Germinal center (tissue), 1 donor: ENCODE results near the gene CYP39A1.
"Not testable (repeated sequence)": the region's sequence is repeated elsewhere in the genome, so short reads cannot be mapped to it uniquely, and the experiment has no call there.

Source experiments
- DNase-seq: peaks from one replicate; pipeline ENCODE4 v3.0.0; 2012; ENCODE audit warnings: mixed read lengths, low spot score

The CYP39A1 gene

DNA sequence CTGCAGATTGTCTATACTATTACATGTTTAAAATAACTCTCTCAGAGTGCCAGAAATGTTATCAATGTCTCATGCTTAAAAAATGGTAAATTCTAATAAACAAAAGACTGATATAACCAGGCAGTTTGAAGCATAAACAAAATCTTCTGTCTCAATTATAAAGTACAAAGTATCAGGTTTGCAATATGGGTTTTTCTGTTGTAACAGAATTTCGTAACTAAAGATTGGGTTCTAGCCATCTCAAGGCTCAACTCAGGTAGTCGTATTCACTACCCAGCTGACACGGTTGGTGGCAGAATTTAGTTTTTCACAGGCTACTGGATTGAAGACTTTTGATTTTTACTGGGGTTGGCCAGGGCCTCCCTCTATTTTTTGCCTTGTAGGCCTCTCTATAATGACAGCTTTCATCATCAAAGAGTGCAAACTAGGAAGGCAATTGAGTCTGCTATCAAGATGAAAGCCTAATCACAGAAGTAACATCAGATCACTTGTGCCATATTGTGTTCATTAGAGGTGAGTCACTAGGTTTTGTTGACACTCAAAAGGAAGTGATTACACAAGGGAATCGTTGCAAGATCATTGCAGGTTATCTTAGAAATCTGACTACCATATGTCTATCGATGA is 3.6 kb downstream of the CYP39A1 start:
- DNase-seq = no peak

DNA sequence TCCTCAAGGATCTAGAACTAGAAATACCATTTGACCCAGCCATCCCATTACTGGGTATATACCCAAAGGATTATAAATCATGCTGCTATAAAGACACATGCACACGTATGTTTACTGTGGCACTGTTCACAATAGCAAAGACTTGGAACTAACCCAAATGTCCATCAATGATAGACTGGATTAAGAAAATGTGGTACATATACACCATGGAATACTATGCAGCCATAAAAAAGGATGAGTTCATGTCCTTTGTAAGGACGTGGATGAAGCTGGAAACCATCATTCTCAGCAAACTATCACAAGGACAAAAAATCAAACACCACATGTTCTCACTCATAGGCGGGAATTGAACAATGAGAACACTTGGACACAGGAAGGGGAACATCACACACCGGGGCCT is 4.5 kb downstream of the CYP39A1 start:
- DNase-seq = not testable (repeated sequence)

DNA sequence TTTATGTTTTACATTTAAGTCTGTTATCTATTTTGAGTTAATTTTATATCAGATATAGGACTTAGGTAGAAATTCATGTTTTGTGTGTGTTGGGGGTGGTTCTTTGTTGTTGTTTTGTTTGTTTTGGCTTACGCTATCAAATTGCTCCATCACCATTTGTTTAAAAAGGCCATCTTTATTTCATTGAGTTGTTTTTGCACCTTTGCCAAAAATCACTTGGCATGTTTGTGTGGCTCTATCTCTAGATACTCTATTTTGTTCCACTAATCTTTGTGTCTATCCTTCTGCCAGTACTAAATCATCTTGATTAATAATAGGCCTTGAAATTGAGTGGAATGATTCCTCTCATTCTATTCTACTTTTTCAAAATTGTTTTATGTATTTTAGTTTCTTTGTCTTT is 7.4 kb downstream of the CYP39A1 start:
- DNase-seq = no peak

DNA sequence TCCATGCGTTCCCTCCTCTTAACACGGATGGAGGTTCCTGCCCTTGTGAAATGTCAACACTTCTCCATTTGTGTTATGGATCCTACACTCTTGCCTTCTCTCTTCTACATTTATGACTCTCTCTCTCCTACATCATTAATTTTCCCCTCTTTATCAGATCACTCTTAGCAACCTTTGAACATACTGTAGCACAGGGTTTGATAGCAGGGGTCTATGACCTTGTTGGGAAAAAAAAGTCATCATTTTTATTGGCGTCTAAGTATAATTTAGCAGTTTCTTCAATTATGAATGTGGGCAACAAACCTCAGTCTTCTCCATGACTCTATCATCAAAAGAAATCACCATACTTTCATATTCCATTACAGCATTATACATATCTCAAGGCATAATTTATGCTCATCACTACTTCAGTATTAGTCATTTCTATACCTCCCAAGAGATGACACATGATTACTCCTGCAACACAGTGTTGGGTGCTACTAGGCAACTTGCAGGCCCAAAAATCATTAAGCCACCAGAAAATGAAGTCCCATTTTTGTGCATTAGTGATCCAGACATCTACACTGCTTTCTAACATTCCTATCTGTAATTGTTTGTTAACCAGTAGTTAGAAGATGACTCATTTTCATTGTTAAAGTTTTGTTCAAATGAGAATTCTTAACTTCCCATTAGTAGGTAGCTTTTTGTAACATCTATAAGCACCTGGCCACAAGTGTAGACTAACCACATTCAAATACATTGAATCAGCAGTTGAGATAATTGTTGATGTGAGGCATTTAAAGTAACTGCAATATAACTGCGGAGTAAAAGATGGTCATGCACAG is 9.5 kb downstream of the CYP39A1 start:
- no peak for DNase-seq

DNA sequence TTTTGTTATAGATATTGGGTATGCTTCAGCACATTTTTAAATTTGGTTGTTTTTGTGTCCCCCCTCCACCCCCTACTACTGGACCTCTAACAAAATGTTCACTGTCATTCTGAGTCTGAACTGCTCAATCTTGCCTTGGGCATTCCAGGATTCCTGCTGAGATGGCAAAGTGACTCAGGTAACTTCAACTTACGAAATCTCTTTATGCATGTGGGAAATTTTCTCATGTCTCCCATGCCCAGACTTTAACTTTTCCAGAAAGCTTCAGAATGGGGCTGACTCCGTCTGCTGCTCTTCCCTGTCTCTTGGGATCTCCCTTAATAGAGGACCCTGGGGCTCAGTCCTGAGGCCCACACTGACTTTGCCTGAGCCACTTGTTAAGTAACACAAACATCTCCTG is 14.0 kb downstream of the CYP39A1 start:
- no peak for DNase-seq

DNA sequence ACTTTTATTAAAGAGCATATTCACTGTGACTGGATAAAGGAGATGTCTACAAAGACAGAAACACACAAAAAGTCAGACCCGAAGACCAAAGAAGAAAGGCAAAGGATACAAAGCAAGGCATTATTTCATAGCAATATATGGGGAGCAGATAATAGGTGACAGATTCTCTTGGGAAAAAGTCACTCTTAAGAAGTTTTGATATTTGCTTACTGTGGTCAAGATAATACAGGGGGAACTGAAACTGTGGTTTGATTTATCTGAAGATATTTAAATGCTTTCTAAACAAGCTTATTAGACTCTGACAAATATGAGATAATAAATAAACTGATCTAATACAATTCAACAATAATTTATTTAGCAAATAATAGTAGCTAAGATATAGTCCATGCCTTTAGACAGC is 14.7 kb downstream of the CYP39A1 start:
- DNase-seq = peak; percentile 8

DNA sequence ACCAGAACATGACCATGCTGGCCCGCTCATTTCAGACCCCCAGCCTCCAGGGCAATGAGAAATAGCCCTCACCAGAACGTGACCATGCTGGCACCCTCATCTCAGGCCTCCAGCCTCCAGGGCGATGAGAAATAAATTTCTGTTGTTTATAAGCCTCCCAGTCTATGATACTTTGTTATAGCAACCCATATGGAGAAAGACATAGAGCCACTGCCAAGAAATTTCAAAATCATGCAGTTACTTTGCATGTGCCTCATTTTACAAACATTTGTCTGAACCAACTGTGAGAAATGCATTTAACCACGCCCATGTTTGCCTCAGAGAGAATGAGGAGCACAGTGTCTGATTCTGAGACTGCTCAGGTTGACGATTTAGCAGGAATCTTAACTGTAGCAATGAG is 15.5 kb downstream of the CYP39A1 start:
- DNase-seq = no peak

DNA sequence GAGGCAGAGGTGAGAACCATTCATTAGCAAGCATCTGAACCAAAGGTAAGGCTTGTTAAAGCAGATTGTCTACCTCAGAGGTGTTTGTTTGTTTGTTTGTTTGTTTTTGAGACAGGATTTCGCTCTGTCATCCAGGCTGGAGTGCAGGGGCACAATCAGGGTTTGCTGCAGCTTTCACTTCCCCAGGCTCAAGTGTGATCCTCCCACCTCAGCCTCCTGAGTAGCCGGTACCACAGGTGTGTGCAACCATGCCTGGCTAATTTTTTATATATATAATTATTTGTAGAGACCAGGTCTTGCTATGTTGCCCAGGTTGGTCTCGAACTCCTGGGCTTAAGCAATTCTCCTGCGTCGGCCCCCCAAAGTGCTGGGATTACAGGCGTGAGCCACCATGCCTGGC is 17.2 kb downstream of the CYP39A1 start:
- DNase-seq = no peak

DNA sequence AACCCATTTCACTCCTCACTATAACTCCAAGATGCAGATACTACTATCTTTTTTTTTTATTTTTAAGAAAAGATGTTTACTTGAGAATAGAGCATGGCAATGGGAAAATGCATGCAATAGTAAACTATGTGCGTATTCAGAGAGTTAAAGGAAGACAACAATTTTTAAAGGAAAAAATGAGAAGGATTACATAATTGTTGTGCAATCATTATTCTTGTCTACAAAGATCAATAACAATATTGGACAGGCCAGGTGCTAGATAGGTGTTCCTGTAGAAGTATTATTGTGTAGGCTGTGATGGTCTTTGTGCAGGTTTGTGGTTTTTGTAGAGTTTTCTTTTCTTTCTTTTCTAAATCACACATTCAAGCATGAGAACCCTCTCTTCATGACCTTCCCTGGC is 20.6 kb downstream of the CYP39A1 start:
- DNase-seq = no peak

DNA sequence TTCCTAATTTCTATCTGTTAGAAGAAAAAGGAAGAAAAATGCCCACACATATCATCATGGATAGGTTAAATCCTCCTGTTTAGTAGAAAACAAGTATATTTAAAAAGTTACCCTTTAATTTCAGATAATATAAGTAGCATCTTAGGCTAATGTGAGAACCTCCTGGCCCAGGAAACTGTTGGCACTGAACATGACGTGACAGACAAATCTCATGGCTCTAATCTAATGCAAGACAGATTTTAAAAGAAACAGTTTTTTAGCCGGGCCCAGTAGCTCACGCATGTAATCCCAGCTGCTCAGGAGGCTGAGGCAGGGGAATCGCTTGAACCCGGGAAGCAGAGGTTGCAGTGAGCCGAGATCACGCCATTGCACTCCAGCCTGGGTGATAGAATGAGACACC is 22.9 kb downstream of the CYP39A1 start:
- DNase-seq = no peak

DNA sequence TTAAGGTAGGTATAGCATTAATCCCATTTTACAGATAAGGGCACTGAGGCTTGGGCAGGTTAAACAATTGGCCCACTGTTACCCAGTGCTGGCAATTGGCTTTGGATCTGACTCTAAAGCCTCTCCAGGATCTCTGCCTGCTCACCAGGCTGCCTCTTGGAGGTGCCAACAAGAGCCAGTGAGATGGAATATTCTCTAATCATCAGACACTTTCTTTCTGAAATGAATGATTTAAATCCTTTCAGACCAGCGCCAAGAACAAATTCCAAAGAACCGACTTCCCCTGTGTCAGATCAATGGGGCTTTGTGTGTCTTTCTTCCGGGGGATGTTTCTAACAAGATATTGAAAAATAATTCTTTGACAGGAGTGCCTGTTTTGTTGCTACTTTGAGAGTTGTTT is 23.6 kb downstream of the CYP39A1 start:
- no peak for DNase-seq

DNA sequence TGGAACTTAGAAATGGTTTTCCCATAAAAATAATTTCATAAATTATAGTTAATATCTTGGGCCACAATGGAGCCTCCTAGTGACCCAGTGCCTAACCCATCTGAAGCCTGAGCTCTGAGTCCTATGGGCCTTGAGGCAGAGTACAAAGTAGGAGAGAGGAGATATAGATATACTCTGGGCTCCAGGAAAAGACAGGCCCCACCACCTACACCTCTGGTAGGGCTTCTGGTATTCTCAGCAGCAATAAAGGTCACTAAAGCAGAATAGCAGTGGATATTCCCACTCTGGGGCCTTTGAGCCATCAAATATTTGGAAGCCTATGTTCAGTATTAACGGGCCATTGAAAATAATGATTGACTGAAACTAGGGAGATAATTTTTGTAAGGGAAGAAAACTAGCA is 24.1 kb downstream of the CYP39A1 start:
- no peak for DNase-seq

DNA sequence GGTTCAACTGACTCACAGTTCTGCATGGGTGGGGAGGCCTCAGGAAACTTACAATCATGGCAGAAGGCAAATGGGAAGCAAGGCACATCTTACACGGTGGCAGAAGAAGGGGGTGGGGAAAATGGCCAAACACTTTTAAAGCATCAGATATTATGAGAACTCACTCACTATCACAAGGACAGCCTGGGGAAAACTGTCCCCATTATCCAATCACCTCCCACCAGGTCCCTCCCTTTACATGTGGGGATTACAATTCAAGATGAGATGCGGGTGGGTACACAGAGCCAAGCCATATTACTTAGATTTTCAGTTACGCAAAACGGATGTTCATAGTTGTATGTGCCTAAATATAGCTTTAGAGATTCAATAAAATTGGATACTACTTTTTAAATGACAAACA is 25.6 kb downstream of the CYP39A1 start:
- DNase-seq = no peak

DNA sequence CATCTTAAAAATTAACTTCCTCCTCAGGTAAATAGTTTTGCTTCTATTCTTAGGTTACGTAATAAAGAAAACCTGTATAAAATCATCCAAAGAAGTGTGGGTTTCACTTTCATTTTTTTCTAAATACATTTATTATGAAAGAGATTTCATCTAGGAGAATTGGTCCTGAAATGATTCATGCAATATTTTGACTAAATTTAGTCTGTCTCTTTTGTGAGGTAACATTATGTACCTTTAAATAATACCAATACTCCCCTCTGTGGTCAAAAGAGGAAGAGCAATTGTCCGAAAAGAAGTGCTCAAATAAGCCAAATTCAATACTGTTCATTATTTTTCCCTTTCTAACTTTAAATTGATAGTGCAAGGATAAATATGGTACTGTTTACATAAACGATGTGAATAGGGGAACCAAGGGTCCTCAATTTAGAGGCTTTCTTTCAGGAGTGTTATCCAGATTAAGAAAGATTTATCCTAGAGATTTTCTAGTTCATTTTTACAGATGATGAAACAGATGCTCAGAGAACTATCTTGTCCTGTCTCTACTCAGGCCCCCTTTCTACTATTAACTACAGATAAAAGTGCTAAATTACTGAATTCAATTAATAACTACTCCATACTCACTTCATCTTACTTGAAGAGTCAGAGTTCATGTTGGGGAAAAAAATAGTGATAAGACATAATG is 26.2 kb downstream of the CYP39A1 start:
- no peak for DNase-seq

DNA sequence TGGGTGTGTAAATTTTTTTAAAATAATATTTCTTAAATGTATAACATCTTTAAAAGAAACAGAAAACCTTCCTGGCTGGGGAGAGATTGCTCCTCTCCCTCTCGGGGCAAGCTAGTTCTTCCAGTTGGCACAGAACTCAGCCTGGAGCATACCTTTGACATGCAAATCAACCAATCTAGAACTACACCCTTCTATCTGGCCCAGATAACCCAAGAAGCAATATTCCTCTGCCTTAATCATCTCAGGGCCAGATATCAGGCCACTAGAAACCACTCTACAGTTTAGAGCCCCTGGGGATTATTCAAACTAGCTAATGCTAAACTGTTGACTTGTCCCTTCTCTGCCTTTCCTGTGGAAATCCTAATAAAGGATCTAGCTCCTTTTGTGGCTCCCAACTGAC is 33.9 kb downstream of the CYP39A1 start:
- no peak for DNase-seq

DNA sequence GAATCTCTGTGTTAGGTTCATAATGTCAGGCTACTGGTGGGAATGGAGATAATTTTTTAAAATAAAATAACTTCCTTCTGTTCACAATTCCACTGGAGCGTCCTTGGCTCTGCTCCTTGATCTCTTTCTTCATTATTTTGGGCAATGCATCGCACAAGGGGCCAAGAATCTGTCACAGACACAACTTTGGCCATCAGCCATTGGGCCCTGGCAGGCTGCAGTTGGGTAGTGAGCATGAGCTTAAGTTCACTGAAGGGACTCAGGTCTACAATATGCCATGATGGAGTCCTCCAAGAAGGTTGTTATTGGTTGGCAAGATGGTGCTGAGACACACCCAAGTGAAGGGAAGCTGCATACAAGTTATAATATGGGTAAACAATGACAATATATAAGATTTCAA is 40.0 kb downstream of the CYP39A1 start:
- DNase-seq = no peak

DNA sequence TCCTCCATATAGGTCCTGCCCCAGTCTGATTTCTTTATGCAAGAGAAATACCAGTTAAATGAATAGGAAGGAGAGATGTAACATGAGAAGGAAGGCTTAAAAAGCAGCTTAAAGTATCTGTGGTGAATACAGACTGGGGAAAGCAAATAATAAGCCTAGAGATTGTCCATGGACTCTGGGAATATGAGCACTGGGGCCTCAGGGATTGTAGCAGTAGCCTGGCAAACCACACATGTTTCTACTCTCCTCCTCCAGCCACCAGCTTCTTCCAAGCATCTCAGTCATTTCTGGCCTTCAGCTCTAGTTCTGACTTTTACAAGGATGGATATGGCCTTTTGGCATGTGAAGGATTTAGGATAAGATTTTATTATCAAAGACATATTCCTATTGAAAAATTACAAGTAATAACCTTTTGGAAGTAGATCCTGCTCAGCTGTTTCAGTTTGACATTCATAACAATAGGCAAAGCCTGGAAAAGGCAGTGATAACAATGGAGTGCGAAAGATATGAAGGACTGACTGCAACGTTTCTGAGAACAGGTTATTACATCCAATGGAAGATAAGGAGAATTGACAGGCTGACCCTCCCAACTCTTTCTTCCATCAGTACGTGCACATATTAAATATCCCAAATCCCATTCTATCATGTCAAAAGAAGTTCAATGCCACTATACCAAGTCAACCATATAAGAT is 41.6 kb downstream of the CYP39A1 start:
- no peak for DNase-seq

DNA sequence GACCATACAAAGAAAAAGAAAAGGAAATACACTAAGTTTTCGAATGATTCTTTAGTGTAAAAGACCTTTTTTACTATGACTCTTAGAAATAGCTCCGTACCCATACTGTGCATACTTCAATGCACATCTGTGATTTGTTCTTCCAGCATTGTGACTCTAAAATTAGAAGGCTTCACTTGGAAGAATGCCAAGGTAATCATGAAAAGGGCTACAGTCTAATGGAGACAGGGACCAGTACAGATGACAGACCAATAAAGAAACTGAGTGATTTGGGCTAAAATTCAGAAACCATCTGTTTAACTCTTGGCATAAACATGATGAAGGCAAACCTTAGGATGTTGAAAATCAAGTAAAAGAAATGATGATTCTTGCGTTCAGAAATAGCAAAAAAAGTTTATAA is 46.3 kb downstream of the CYP39A1 start:
- no peak for DNase-seq

DNA sequence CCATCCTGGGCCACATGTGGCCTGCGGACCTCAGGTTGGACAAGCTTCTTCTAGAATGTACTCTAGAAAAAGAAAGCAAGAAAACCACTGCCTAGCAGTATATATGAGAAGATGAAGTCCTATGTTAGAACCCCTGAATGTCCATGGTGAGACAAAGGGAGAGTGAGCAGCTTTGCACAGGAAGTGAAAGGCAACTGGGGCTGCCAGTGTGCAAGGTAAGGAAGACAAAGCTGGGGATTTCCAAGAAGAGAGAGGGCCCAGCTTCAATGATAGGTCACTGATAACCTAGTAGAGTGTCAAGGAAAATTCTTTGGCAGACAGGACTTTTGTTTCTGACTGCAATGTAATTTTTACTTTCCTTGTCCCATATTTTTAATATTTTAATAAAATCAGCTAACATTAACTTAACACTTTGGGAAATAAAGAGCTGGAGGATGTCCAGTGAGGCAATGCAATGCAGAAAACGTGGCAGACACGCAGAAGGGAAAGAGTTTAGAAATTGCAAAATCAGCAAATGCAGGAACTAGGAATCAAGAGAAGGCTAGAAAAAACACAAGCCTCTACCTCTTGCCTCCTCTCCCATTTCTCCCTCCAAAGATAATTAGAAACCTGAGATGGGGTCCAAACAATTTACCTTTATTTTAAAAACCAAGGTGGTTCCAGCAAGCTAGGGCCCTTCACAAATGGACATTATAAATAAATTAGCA is 47.4 kb downstream of the CYP39A1 start:
- DNase-seq = no peak

DNA sequence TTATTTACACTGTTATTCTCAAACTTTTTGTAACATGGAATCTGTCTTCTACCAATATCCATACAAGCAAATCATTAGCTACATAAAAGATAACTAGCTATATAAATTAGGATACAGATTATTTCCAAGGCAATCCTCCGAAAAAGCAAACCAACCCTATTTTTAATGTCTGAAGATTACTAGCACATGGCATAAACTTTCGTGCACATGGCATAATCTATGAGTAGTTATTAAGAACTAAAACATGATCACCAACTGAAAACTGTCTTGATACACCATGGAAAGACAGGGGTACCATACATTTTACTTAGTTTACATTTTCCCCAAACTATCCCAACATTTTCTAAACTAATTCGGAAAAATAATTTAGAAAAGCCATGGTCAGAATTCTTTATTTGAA is 54.4 kb downstream of the CYP39A1 start:
- DNase-seq = no peak

DNA sequence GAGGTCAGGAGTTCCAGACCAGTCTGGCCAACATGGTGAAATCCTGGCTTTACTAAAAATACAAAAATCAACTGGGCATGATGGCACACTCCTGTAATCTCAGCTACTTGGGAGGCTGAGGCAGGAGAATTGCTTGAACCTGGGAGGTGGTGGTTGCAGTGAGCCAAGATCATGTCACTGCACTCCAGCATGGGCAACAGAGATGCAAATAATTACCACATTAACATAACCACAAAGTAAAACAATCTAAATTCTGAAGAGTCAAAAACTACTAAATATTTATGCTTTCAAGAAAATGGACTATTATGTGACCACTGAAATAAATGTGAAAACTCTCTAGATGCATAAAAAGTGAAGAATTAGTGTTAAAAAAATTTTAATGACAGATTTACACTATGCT is 59.9 kb downstream of the CYP39A1 start:
- no peak for DNase-seq

DNA sequence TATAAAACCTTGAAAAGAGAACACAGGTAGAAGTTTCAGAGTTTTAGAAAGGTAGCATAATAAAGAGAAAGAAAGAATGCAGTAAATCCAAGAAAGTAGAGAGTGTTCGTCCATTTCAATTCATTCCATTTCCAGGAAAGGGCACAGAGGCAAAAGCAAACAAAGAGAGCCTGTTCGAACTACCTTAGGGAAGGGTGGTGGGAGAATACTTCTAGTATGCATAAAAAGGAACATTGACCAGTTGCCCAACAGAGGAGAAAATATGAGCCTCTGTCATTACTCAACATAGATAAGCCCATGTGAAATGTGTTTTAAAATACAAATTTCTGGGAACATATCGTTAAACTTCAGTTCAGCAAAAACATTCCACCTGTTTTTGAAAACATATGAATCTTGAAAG is 60.6 kb downstream of the CYP39A1 start:
- no peak for DNase-seq
